H1 (cell line): ENCODE measurements around the gene TCF25. TPM values are rescaled to one million over a fixed set of nuclear protein-coding genes. Genes with fewer than 3 reads are reported as not detected.

ENCODE experiments used
- CTCF ChIA-PET: fragments of 300-600 bp; sonication (Branson Sonifier 250); formaldehyde crosslinking; loops from one replicate; lab custom pipeline; 2021; ENCODE audit not compliant: partially characterized antibody; lab: Charles Lee
- POLR2A ChIA-PET: fragments of 300-600 bp; sonication (Branson Sonifier 250); formaldehyde crosslinking; loops from one replicate; lab custom pipeline; 2021; ENCODE audit warnings: inconsistent platforms; ENCODE audit not compliant: partially characterized antibody; lab: Charles Lee
- DNase-seq, 2 experiments: peaks; one replicate each; pipeline versions ENCODE4 v3.0.0 to v3.0.0-alpha.2; 2010 to 2022; ENCODE audit warnings: low spot score in 2 of 2, low read depth in 1 of 2, mixed read lengths in 1 of 2
- FAIRE-seq: peaks from 2 replicates; lab custom pipeline; 2011; peaks lifted over from hg19 to GRCh38; lab: Jason Lieb, UNC
- H2AFZ ChIP-seq: 2 replicates; pipeline ENCODE4 v1.8.1; 2012; ENCODE audit warnings: low read length, inconsistent platforms
- H2AK5ac ChIP-seq: 2 replicates; pipeline ENCODE4 v1.6.1; 2013; ENCODE audit warnings: low read depth, low read length
- H2BK120ac ChIP-seq: replicated peaks from 2 replicates; pipeline ENCODE3; 2013; ENCODE audit warnings: low read depth, low read length, inconsistent platforms
- H2BK12ac ChIP-seq: 2 replicates; pipeline ENCODE4 v1.6.1; 2013; ENCODE audit warnings: low read depth, low read length
- H2BK15ac ChIP-seq: 2 replicates; pipeline ENCODE4 v1.6.1; 2013; ENCODE audit warnings: low read length
- H2BK20ac ChIP-seq: 2 replicates; pipeline ENCODE4 v1.6.1; 2013; ENCODE audit warnings: low read length
- H2BK5ac ChIP-seq: 2 replicates; pipeline ENCODE4 v1.6.1; 2013; ENCODE audit warnings: low read depth, low read length
- H3K14ac ChIP-seq: 2 replicates; pipeline ENCODE4 v1.6.1; 2013; ENCODE audit warnings: inconsistent platforms; ENCODE audit not compliant: insufficient read length
- H3K18ac ChIP-seq: 2 replicates; pipeline ENCODE4 v1.6.1; 2013; ENCODE audit warnings: low read length; ENCODE audit errors: extremely low read depth
- H3K23ac ChIP-seq: 2 replicates; pipeline ENCODE4 v1.6.1; 2013; ENCODE audit warnings: inconsistent platforms; ENCODE audit not compliant: insufficient read length
- H3K23me2 ChIP-seq: 2 replicates; pipeline ENCODE4 v1.6.1; 2013; ENCODE audit warnings: low read depth, low read length
- H3K27ac ChIP-seq: 2 replicates; pipeline ENCODE4 v1.6.1; 2011; ENCODE audit warnings: low read depth, low read length, inconsistent platforms
- H3K27me3 ChIP-seq, 4 experiments: replicated peaks in 1 of 4; 1 replicate in 1 of 4; 2 replicates in 3 of 4; pipeline versions ENCODE4 v1.6.1 to v1.8.1; 2011 to 2013; ENCODE audit warnings: low read length in 3 of 4, mild to moderate bottlenecking in 3 of 4, inconsistent platforms in 2 of 4, mixed read lengths in 2 of 4, moderate library complexity in 1 of 4; ENCODE audit not compliant: control insufficient read depth in 3 of 4, insufficient read depth in 3 of 4; ENCODE audit errors: extremely low read depth in 1 of 4
- H3K36me3 ChIP-seq, 4 experiments: 2 replicates each; pipeline versions ENCODE4 v1.6.1 to v1.8.1; 2011 to 2013; ENCODE audit warnings: mild to moderate bottlenecking in 4 of 4, low read length in 3 of 4, moderate library complexity in 2 of 4, control low read depth in 1 of 4, inconsistent platforms in 1 of 4; ENCODE audit not compliant: insufficient read depth in 4 of 4, control insufficient read depth in 2 of 4
- H3K4ac ChIP-seq: replicated peaks from 2 replicates; pipeline ENCODE3; 2013; ENCODE audit warnings: low read length, low read depth, mixed read lengths, inconsistent platforms; ENCODE audit not compliant: insufficient read length
- H3K4me1 ChIP-seq, 4 experiments: replicated peaks in 1 of 4; 1 replicate in 1 of 4; 2 replicates in 3 of 4; pipeline versions ENCODE4 v1.6.1 to v1.8.1; 2011 to 2013; ENCODE audit warnings: low read length in 3 of 4, inconsistent platforms in 2 of 4, mixed read lengths in 1 of 4; ENCODE audit not compliant: insufficient read depth in 4 of 4, control insufficient read depth in 3 of 4
- H3K4me2 ChIP-seq, 2 experiments: 2 replicates each; pipeline versions ENCODE4 v1.6.1 to v1.8.1; 2011 to 2013; ENCODE audit warnings: low read depth in 2 of 2, low read length in 2 of 2, control low read depth in 1 of 2, inconsistent platforms in 1 of 2, mild to moderate bottlenecking in 1 of 2; ENCODE audit not compliant: insufficient read depth in 1 of 2
- H3K4me3 ChIP-seq, 4 experiments: fragments of 200-600, 300-600 bp in 1 of 4; sonication (generic), shearing (Covaris generic), sonication (Bioruptor Twin) in 1 of 4; 2 replicates each; pipeline versions ENCODE4 v1.5.1 to v1.8.1; 2011 to 2016; ENCODE audit warnings: low read length in 4 of 4, low read depth in 3 of 4, control low read depth in 2 of 4, inconsistent platforms in 2 of 4, mild to moderate bottlenecking in 2 of 4, mixed read lengths in 1 of 4, moderate library complexity in 1 of 4; ENCODE audit not compliant: insufficient read depth in 2 of 4; ENCODE audit errors: extremely low read depth in 1 of 4
- H3K56ac ChIP-seq: replicated peaks from 2 replicates; pipeline ENCODE3; 2013; ENCODE audit warnings: low read depth, mild to moderate bottlenecking, mixed read lengths, low read length, inconsistent platforms; ENCODE audit not compliant: insufficient read length
- H3K79me1 ChIP-seq: 2 replicates; pipeline ENCODE4 v1.6.1; 2013; ENCODE audit warnings: low read depth, low read length, control low read depth
- H3K79me2 ChIP-seq, 2 experiments: 2 replicates each; pipeline versions ENCODE4 v1.6.1 to v1.8.1; 2012 to 2013; ENCODE audit warnings: low read length in 2 of 2, mild to moderate bottlenecking in 2 of 2, inconsistent platforms in 1 of 2; ENCODE audit not compliant: insufficient read depth in 2 of 2, control insufficient read depth in 1 of 2
- H3K9ac ChIP-seq, 4 experiments: replicated peaks in 1 of 4; 1 replicate in 1 of 4; 2 replicates in 3 of 4; pipeline versions ENCODE4 v1.6.1 to v1.8.1; 2011 to 2013; ENCODE audit warnings: low read depth in 3 of 4, low read length in 3 of 4, control low read depth in 2 of 4, mild to moderate bottlenecking in 2 of 4, moderate library complexity in 2 of 4, inconsistent platforms in 1 of 4; ENCODE audit errors: extremely low read depth in 1 of 4
- H3K9me3 ChIP-seq, 2 experiments: 2 replicates each; pipeline versions ENCODE4 v1.6.1 to v1.8.1; 2012 to 2013; ENCODE audit warnings: mild to moderate bottlenecking in 2 of 2, moderate library complexity in 2 of 2, control low read depth in 1 of 2, inconsistent platforms in 1 of 2, low read depth in 1 of 2, low read length in 1 of 2, mixed read lengths in 1 of 2; ENCODE audit not compliant: insufficient read depth in 2 of 2
- H4K20me1 ChIP-seq, 2 experiments: replicated peaks in 1 of 2; 2 replicates each; pipeline versions ENCODE3 to v1.8.1; 2011 to 2013; ENCODE audit warnings: inconsistent platforms in 2 of 2, low read length in 2 of 2, mild to moderate bottlenecking in 1 of 2; ENCODE audit not compliant: insufficient read depth in 2 of 2, control insufficient read depth in 1 of 2
- H4K5ac ChIP-seq: 2 replicates; pipeline ENCODE4 v1.6.1; 2013; ENCODE audit warnings: low read length, low read depth, mixed read lengths, inconsistent platforms; ENCODE audit not compliant: insufficient read length
- H4K8ac ChIP-seq: 2 replicates; pipeline ENCODE4 v1.8.0; 2013; ENCODE audit warnings: mild to moderate bottlenecking, moderate library complexity, low read length, inconsistent platforms; ENCODE audit not compliant: insufficient read depth; ENCODE audit errors: extremely low read depth
- H4K91ac ChIP-seq: replicated peaks from 2 replicates; pipeline ENCODE3; 2013; ENCODE audit warnings: low read length, mixed read lengths, inconsistent platforms; ENCODE audit not compliant: insufficient read length
- CEBPB ChIP-seq: IDR thresholded peaks from 2 replicates; pipeline ENCODE4 v1.6.1; 2012; ENCODE audit warnings: low read depth, low read length
- CHD2 ChIP-seq: IDR thresholded peaks from 2 replicates; pipeline ENCODE4 v1.6.1; 2012; ENCODE audit warnings: low read length, improper control_type of control experiment
- E2F6 ChIP-seq: IDR thresholded peaks from 2 replicates; pipeline ENCODE4 v1.6.1; 2012; ENCODE audit warnings: inconsistent platforms
- FOSL1 ChIP-seq: IDR thresholded peaks from 2 replicates; pipeline ENCODE4 v1.6.1; 2011; ENCODE audit warnings: mild to moderate bottlenecking, low read depth, low read length, moderate library complexity; ENCODE audit not compliant: insufficient read depth
- JUND ChIP-seq: IDR thresholded peaks from 2 replicates; pipeline ENCODE4 v1.6.1; 2011; ENCODE audit warnings: mild to moderate bottlenecking, improper control_type of control experiment, low read length
- USF2 ChIP-seq: IDR thresholded peaks from 2 replicates; pipeline ENCODE4 v1.6.1; 2011; ENCODE audit warnings: low read length, improper control_type of control experiment
- ZNF274 ChIP-seq: IDR thresholded peaks from 2 replicates; pipeline ENCODE4 v1.7.0; 2012; ENCODE audit warnings: low read length, borderline replicate concordance; ENCODE audit errors: extremely low read depth
- WGBS, 2 experiments: shearing (Covaris generic) in 1 of 2; methylation state at CpG; one replicate each; pipeline versions ENCODE4 v1.1.6 to v1.1.7; 2013 to 2015; ENCODE audit warnings: low lambda C conversion rate in 2 of 2, mixed read lengths in 2 of 2, inconsistent platforms in 1 of 2, low coverage in 1 of 2, missing lambda C conversion rate in 1 of 2; ENCODE audit not compliant: insufficient replicate concordance in 2 of 2, insufficient coverage in 1 of 2, insufficient read length in 1 of 2; ENCODE audit errors: extremely low coverage in 1 of 2, missing lambda C conversion rate in 1 of 2; 5-methylcytosine and 5-hydroxymethylcytosine counted together
- polyA plus RNA-seq, 7 experiments: library from polyadenylated mRNA; depleted of rRNA in 3 of 7; stranded (reverse) in 5 of 7; unstranded in 2 of 7; fragments of >200 nt in 5 of 7; fragments of 200-250 nt in 2 of 7; gene quantifications; 1 replicate in 5 of 7; 2 replicates in 1 of 7; 4 replicates in 1 of 7; pipeline versions ENCODE4 v1.2.1 to v1.2.3, GENCODE V29; 2011 to 2013; ENCODE audit warnings: missing spikeins in 2 of 7, mixed read lengths in 2 of 7
- total RNA-seq: library from RNA; stranded (reverse); fragmentation: NEBNext Ultra II Directional; extraction: Animal tissue kit (Norgen Biotek cat#: 25700); gene quantifications from 2 replicates; pipeline ENCODE4 v1.2.1, GENCODE V29; 2021

Gene TCF25
- total and polyA plus RNA-seq, 2 of the 8 experiments (the other 6 are each of a cell fraction or from before 2014, with no cell fraction given) = 78.1 to 102 TPM

- no peak overlapping the region for H3K56ac ChIP-seq
- no peak for DNase-seq
- CTCF ChIA-PET = interaction anchor here (0.6 to 3.6 kb wide), 25 partner anchors 9 to 363 kb away, joined by 3 to 44 read pairs (median 7); partner anchors contain the start of genes SPIRE2 and TCF25
- H3K14ac ChIP-seq = no peak overlapping the region
- no peaks in the 10 kb centered on the region for H3K79me1 ChIP-seq
- H3K4me2 ChIP-seq = no peak overlapping the region
- TF ChIP-seq E2F6 (no peak), FOSL1 (no peak), CHD2 (no peak), ZNF274 (no peak), JUND (no peak), USF2 (no peak), CEBPB (no peak)
- H3K4me3 ChIP-seq = no peak overlapping the region
- no peak for FAIRE-seq
- H3K36me3 ChIP-seq = no peaks in the 10 kb centered on the region; a peak in 1 of 8 replicates
- H3K9me3 ChIP-seq = no peaks in the 10 kb centered on the region
- 98% methylated on average over 11 of the region's 12 CpGs; no CpG with 5 or more reads in 1 of the 2 experiments for WGBS, 2 experiments
- no peak overlapping the region for H3K9ac ChIP-seq
- H3K4me1 ChIP-seq = peaks cover 0 to 2% (median 0%) of the 10 kb centered on the region in 4 experiments; a peak in 2 of 7 replicates
- no peak overlapping the region for H2BK5ac ChIP-seq
- no peaks in the 10 kb centered on the region for H3K79me2 ChIP-seq
- no peak overlapping the region for H2AFZ ChIP-seq
- H3K23me2 ChIP-seq = no peaks in the 10 kb centered on the region
- H2BK15ac ChIP-seq = no peak overlapping the region
- no peak overlapping the region for H3K4ac ChIP-seq
- H3K27ac ChIP-seq = no peak overlapping the region
- no peak overlapping the region for H2BK120ac ChIP-seq
- POLR2A ChIA-PET = interaction anchor here (0.9 to 2.3 kb wide), 5 partner anchors 11 to 69 kb away, joined by 3 to 14 read pairs (median 7); partner anchors contain the start of genes SPIRE2 and TCF25
- no peak overlapping the region for H4K8ac ChIP-seq
- no peaks in the 10 kb centered on the region for H3K27me3 ChIP-seq
- no peak overlapping the region for H2AK5ac ChIP-seq
- H4K5ac ChIP-seq = no peak overlapping the region
- H3K23ac ChIP-seq = no peak overlapping the region
- no peak overlapping the region for H2BK20ac ChIP-seq
- no peak overlapping the region for H2BK12ac ChIP-seq
- H3K18ac ChIP-seq = no peak overlapping the region
- peaks cover 0 to 3% of the 10 kb centered on the region in 2 experiments for H4K20me1 ChIP-seq
- H4K91ac ChIP-seq = no peak overlapping the region
These were observed 11.7 kb upstream of the TCF25 start for GRCh38 chr16:89861648-89862047.
